Left colon (tissue), 2 donors: ENCODE results near the gene ELF1. TPM values are rescaled to one million over a fixed set of nuclear protein-coding genes. Genes with fewer than 3 reads are reported as not detected.
"Not testable (repeated sequence)": the region's sequence is repeated elsewhere in the genome, so short reads cannot be mapped to it uniquely, and the experiment has no call there.

Experiments
- ATAC-seq: fragments of 200-7000 bp; cut with Tn5 transposase; one replicate; pipeline ENCODE4 v1.9.1; 2020; ENCODE audit warnings: mild to moderate bottlenecking, moderate library complexity
- DNase-seq, 2 donors: peaks; one replicate each; pipeline ENCODE4 v3.0.0-alpha.2; 2020
- intact Hi-C, 2 donors: fragments of 100-400 bp; cut with DNase I in 1 of 2; cut with micrococcal nuclease in 1 of 2; formaldehyde crosslinking; loops; one replicate each; pipeline versions ENCODE4 v1.11.2 to v1.14.0; 2022; cut with DNase I, micrococcal nuclease
- total RNA-seq, 2 donors: library from RNA; stranded (reverse); fragmentation: NEBNext Ultra II Directional; extraction: Animal tissue kit (Norgen Biotek cat#: 25700); gene quantifications; one replicate each; pipeline ENCODE4 v1.2.1, GENCODE V29; 2021
- donor health status: DM: no; HTN: no; CAD: no.
- donor health status: DM: yes; HTN: yes; CAD: no.

The ELF1 gene
- total RNA-seq, 2 donors from 2014 or later, result 93.5 to 104 TPM

- DNase-seq (no peak), ATAC-seq (peak; percentile 47)
- intact Hi-C loops, result loop anchor here in 1 of 2 donors (10.0 kb wide), 1 partner anchor 68 kb away; no protein-coding TSS in a partner anchor
These were observed 33.3 kb upstream of the ELF1 start for GRCh38 chr13:41052441-41052840.

- intact Hi-C loops, result loop anchor here in 1 of 2 donors (10.0 kb wide), 1 partner anchor 65 kb away; no protein-coding TSS in a partner anchor
- no peak for ATAC-seq
- DNase-seq, result no peak
These were observed 30.6 kb upstream of the ELF1 start for GRCh38 chr13:41049480-41050440.

GRCh38 chr13:41048640-41049039, 29.5 kb upstream of the ELF1 start:
- ATAC-seq, result no peak
- intact Hi-C loops, result no loop called here
- no peak for DNase-seq

- ATAC-seq, DNase-seq, intact Hi-C loops: not testable (repeated sequence)
These were observed 23.3 kb upstream of the ELF1 start for GRCh38 chr13:41042419-41042818.

- intact Hi-C loops, result no loop called here
- DNase-seq (no peak), ATAC-seq (no peak)
These were observed 21.6 kb upstream of the ELF1 start for GRCh38 chr13:41040584-41041334.

GRCh38 chr13:41039746-41040145, 20.6 kb upstream of the ELF1 start:
- ATAC-seq (no peak), DNase-seq (no peak)
- intact Hi-C loops, result no loop called here

- ATAC-seq, intact Hi-C loops, DNase-seq: not testable (repeated sequence)
These were observed 17.4 kb upstream of the ELF1 start for GRCh38 chr13:41036557-41036956.

- no peak for ATAC-seq
- intact Hi-C loops, result no loop called here
- DNase-seq, result no peak
These were observed 15.8 kb upstream of the ELF1 start for GRCh38 chr13:41034881-41035280.

GRCh38 chr13:41034382-41034781, 15.3 kb upstream of the ELF1 start:
- ATAC-seq, result no peak
- intact Hi-C loops, result no loop called here

GRCh38 chr13:41032691-41033376, 13.7 kb upstream of the ELF1 start:
- no peak for ATAC-seq
- DNase-seq, result no peak
- intact Hi-C loops, result no loop called here

More at GRCh38 chr13:41034382-41034781, 15.3 kb upstream of the ELF1 start:
- no peak for DNase-seq

- no peak for ATAC-seq
- intact Hi-C loops, result no loop called here
- DNase-seq, result no peak
These were observed 10.5 kb upstream of the ELF1 start for GRCh38 chr13:41029629-41030028.

- DNase-seq (no peak), ATAC-seq (peak; percentile 23)
- intact Hi-C loops, result no loop called here
These were observed 8.9 kb upstream of the ELF1 start for GRCh38 chr13:41028051-41028450.

- ATAC-seq (no peak), DNase-seq (no peak)
- intact Hi-C loops, result no loop called here
These were observed 7.7 kb upstream of the ELF1 start for GRCh38 chr13:41026788-41027187.

GRCh38 chr13:41025518-41025917, 6.4 kb upstream of the ELF1 start:
- intact Hi-C loops, result no loop called here
- DNase-seq (no peak), ATAC-seq (peak; percentile 32)

- ATAC-seq (peak; percentile 81), DNase-seq (no peak)
- intact Hi-C loops, result no loop called here
These were observed 647 bp upstream of the ELF1 start for GRCh38 chr13:41019578-41020347.

GRCh38 chr13:41018602-41018948, 541 bp downstream of the ELF1 start:
- intact Hi-C loops, result no loop called here
- no peak for DNase-seq
- no peak for ATAC-seq

- no peak for DNase-seq
- peak; percentile 27 for ATAC-seq
- intact Hi-C loops, result no loop called here
These were observed 1.1 kb downstream of the ELF1 start for GRCh38 chr13:41017817-41018601.

GRCh38 chr13:41017159-41017558, 2.0 kb downstream of the ELF1 start:
- intact Hi-C loops, result no loop called here
- ATAC-seq (peak; percentile 24), DNase-seq (peak in 1 of 2 donors; percentile 48)
